OCI-LY1 (cell line): Measurements from ENCODE around the gene PLEKHG3.

Experiments
- H2AFZ ChIP-seq: fragments of 200-600 bp; sonication (generic), shearing (Covaris generic); 2 replicates; pipeline ENCODE4 v1.6.0; 2014; ENCODE audit warnings: antibody characterized with exemption, mild to moderate bottlenecking, low read length
- H3F3A ChIP-seq: fragments of 200-600 bp; sonication (generic), shearing (Covaris generic); 2 replicates; pipeline ENCODE4 v1.6.0; 2014; ENCODE audit warnings: mild to moderate bottlenecking, antibody characterized with exemption, low read length, moderate library complexity; ENCODE audit not compliant: insufficient read depth
- H3K27ac ChIP-seq: fragments of 200-600 bp; sonication (generic); 2 replicates; pipeline ENCODE4 v1.5.1; 2014; ENCODE audit warnings: low read length, mixed run types, mild to moderate bottlenecking, low read depth; ENCODE audit not compliant: poor library complexity, severe bottlenecking
- H3K27me3 ChIP-seq: fragments of 200-600 bp; sonication (generic); 2 replicates; pipeline ENCODE4 v1.6.0; 2014; ENCODE audit warnings: antibody characterized with exemption, mild to moderate bottlenecking, low read length, moderate library complexity; ENCODE audit not compliant: insufficient read depth
- H3K36me3 ChIP-seq: fragments of 200-600 bp; sonication (generic); 2 replicates; pipeline ENCODE4 v1.6.1; 2014; ENCODE audit warnings: mild to moderate bottlenecking, antibody characterized with exemption, low read length, moderate library complexity, mixed read lengths; ENCODE audit not compliant: insufficient read depth
- H3K4me1 ChIP-seq: fragments of 200-600 bp; sonication (generic); 2 replicates; pipeline ENCODE4 v1.5.1; 2014; ENCODE audit warnings: mild to moderate bottlenecking, low read length, moderate library complexity; ENCODE audit not compliant: insufficient read depth, severe bottlenecking
- H3K4me2 ChIP-seq: fragments of 200-600 bp; sonication (generic), shearing (Covaris generic); 2 replicates; pipeline ENCODE4 v1.6.1; 2014; ENCODE audit warnings: low read length
- H3K4me3 ChIP-seq: fragments of 200-600 bp; sonication (generic); 2 replicates; pipeline ENCODE4 v1.5.1; 2014; ENCODE audit warnings: low read length, low read depth, mild to moderate bottlenecking, mixed read lengths; ENCODE audit not compliant: poor library complexity, severe bottlenecking
- H3K79me2 ChIP-seq: fragments of 200-600 bp; shearing (Covaris generic); 2 replicates; pipeline ENCODE4 v1.6.1; 2016; ENCODE audit warnings: mixed run types, low read length, mixed read lengths; ENCODE audit not compliant: insufficient read depth
- H3K9ac ChIP-seq: fragments of 200-600 bp; sonication (generic), shearing (Covaris generic); 2 replicates; pipeline ENCODE4 v1.6.1; 2014; ENCODE audit warnings: mild to moderate bottlenecking, low read length, mixed read lengths
- H3K9me2 ChIP-seq: fragments of 200-600 bp; sonication (generic), shearing (Covaris generic); 2 replicates; pipeline ENCODE4 v1.6.1; 2014; ENCODE audit warnings: low read depth, mild to moderate bottlenecking, low read length, mixed read lengths
- H3K9me3 ChIP-seq: fragments of 200-600 bp; shearing (Covaris generic); 2 replicates; pipeline ENCODE4 v1.6.1; 2014; ENCODE audit warnings: low read length, mixed read lengths
- H4K20me1 ChIP-seq: fragments of 200-600 bp; sonication (generic), shearing (Covaris generic); 2 replicates; pipeline ENCODE4 v1.6.0; 2016; ENCODE audit warnings: mild to moderate bottlenecking, low read length; ENCODE audit not compliant: insufficient read depth
- CTCF ChIP-seq: fragments of 200-600 bp; sonication (generic), shearing (Covaris generic); IDR thresholded peaks from 2 replicates; pipeline ENCODE4 v1.5.1; 2017; ENCODE audit warnings: mild to moderate bottlenecking, antibody characterized with exemption, low read length, moderate library complexity, mixed read lengths
- EZH2 ChIP-seq: fragments of 200-600 bp; sonication (generic), shearing (Covaris generic); IDR thresholded peaks from 2 replicates; pipeline ENCODE4 v1.8.0; 2017; ENCODE audit warnings: borderline replicate concordance, mixed run types, mild to moderate bottlenecking, antibody characterized with exemption, low read length, moderate library complexity, mixed read lengths

Gene PLEKHG3

GRCh38 chr14:64765740-64766302, 61.6 kb downstream of the PLEKHG3 start:
- no peak overlapping the region for H3K9ac ChIP-seq
- no peak overlapping the region for H2AFZ ChIP-seq
- H3K4me2 ChIP-seq: no peak overlapping the region
- no peak overlapping the region for H3K4me3 ChIP-seq
- H3K9me3 ChIP-seq: no peaks in the 10 kb centered on the region
- H3F3A ChIP-seq: no peaks in the 10 kb centered on the region
- no peaks in the 10 kb centered on the region for H4K20me1 ChIP-seq
- no peaks in the 10 kb centered on the region for H3K36me3 ChIP-seq
- no peak for TF ChIP-seq EZH2
- TF ChIP-seq CTCF: no peak
- no peaks in the 10 kb centered on the region for H3K79me2 ChIP-seq
- no peaks in the 10 kb centered on the region for H3K4me1 ChIP-seq
- no peaks in the 10 kb centered on the region for H3K27me3 ChIP-seq
- H3K27ac ChIP-seq: no peak overlapping the region
- H3K9me2 ChIP-seq: no peaks in the 10 kb centered on the region

GRCh38 chr14:64766430-64767151, 62.4 kb downstream of the PLEKHG3 start:
- Histone ChIP-seq H4K20me1 (no peaks in the 10 kb centered on the region), H3F3A (no peaks in the 10 kb centered on the region), H3K27ac (no peak overlapping the region), H3K4me3 (no peak overlapping the region), H3K9ac (no peak overlapping the region), H3K36me3 (no peaks in the 10 kb centered on the region), H3K79me2 (no peaks in the 10 kb centered on the region), H3K9me3 (no peaks in the 10 kb centered on the region), H3K4me1 (no peaks in the 10 kb centered on the region), H2AFZ (no peak overlapping the region), H3K27me3 (no peaks in the 10 kb centered on the region), H3K9me2 (no peaks in the 10 kb centered on the region), H3K4me2 (no peak overlapping the region)
- TF ChIP-seq CTCF (no peak), EZH2 (no peak)

GRCh38 chr14:64767215-64767964, 63.2 kb downstream of the PLEKHG3 start:
- no peaks in the 10 kb centered on the region for H3K9me2 ChIP-seq
- H3K27ac ChIP-seq: no peak overlapping the region
- H3F3A ChIP-seq: no peaks in the 10 kb centered on the region
- H3K79me2 ChIP-seq: no peaks in the 10 kb centered on the region
- H3K9ac ChIP-seq: no peak overlapping the region
- no peak overlapping the region for H3K4me3 ChIP-seq
- H3K27me3 ChIP-seq: no peaks in the 10 kb centered on the region
- no peaks in the 10 kb centered on the region for H3K9me3 ChIP-seq
- H2AFZ ChIP-seq: no peak overlapping the region
- no peak overlapping the region for H3K4me2 ChIP-seq
- H3K36me3 ChIP-seq: no peaks in the 10 kb centered on the region
- no peaks in the 10 kb centered on the region for H4K20me1 ChIP-seq
- TF ChIP-seq CTCF: no peak
- TF ChIP-seq EZH2: no peak
- no peaks in the 10 kb centered on the region for H3K4me1 ChIP-seq
